IMR-90 (cell line): ENCODE results near the gene FBXL5. TPM values are rescaled to one million over a fixed set of nuclear protein-coding genes. Genes with fewer than 3 reads are reported as not detected.

Experiments
- ATAC-seq: fragments of 200-7000 bp; cut with Tn5 transposase; 2 replicates; pipeline ENCODE4 v1.9.1; 2020; ENCODE audit warnings: low read depth, mild to moderate bottlenecking, moderate library complexity
- BruUV-seq: library from RNA; stranded (reverse); fragments of 400-500 nt; replicated peaks from 2 replicates; lab custom pipeline; 2021; lab: Mats Ljungman, UMichigan
- CTCF ChIA-PET: fragments of 300-600 bp; formaldehyde crosslinking; extraction: SDS; loops from one replicate; lab custom pipeline; 2021; ENCODE audit warnings: antibody characterized with exemption; lab: Yijun Ruan, JAX
- POLR2A ChIA-PET: fragments of 300-600 bp; sonication (Branson Sonifier 250); formaldehyde crosslinking; loops from one replicate; lab custom pipeline; 2022; ENCODE audit warnings: antibody characterized with exemption; ENCODE audit not compliant: unreplicated experiment; lab: Charles Lee
- DNase-seq: peaks from one replicate; pipeline ENCODE4 v3.0.0; 2013
- H2AFZ ChIP-seq: replicated peaks from 2 replicates; pipeline ENCODE3; 2013; ENCODE audit warnings: low read length, mild to moderate bottlenecking; ENCODE audit not compliant: poor library complexity
- H2AK5ac ChIP-seq: 2 replicates; pipeline ENCODE4 v1.6.1; 2013; ENCODE audit warnings: low read depth, low read length, inconsistent platforms
- H2AK9ac ChIP-seq: replicated peaks from 2 replicates; pipeline ENCODE3; 2013; ENCODE audit warnings: mild to moderate bottlenecking, low read depth, low read length, moderate library complexity; ENCODE audit not compliant: poor library complexity
- H2BK120ac ChIP-seq: 2 replicates; pipeline ENCODE4 v1.6.1; 2013; ENCODE audit warnings: low read depth, low read length, inconsistent platforms
- H2BK15ac ChIP-seq: 3 replicates; pipeline ENCODE4 v1.6.1; 2013; ENCODE audit warnings: low read depth, low read length, inconsistent platforms
- H2BK20ac ChIP-seq: 2 replicates; pipeline ENCODE4 v1.6.1; 2013; ENCODE audit warnings: low read depth, mild to moderate bottlenecking, inconsistent platforms, low read length, moderate library complexity
- H2BK5ac ChIP-seq: 2 replicates; pipeline ENCODE4 v1.6.1; 2013; ENCODE audit warnings: mild to moderate bottlenecking, low read depth, low read length, inconsistent platforms; ENCODE audit not compliant: poor library complexity, severe bottlenecking
- H3K14ac ChIP-seq: replicated peaks from 2 replicates; pipeline ENCODE4 v1.6.1; 2013; ENCODE audit warnings: low read depth, low read length, inconsistent platforms
- H3K18ac ChIP-seq: 2 replicates; pipeline ENCODE4 v1.6.1; 2013; ENCODE audit warnings: low read depth, low read length, control low read depth
- H3K23ac ChIP-seq: 2 replicates; pipeline ENCODE4 v1.6.1; 2013; ENCODE audit warnings: low read depth, low read length, inconsistent platforms
- H3K27ac ChIP-seq: 2 replicates; pipeline ENCODE4 v1.5.1; 2013; ENCODE audit warnings: mild to moderate bottlenecking, control low read depth, low read length; ENCODE audit not compliant: insufficient read depth
- H3K27me3 ChIP-seq: 2 replicates; pipeline ENCODE4 v1.6.1; 2013; ENCODE audit warnings: low read length; ENCODE audit not compliant: control insufficient read depth, insufficient read depth
- H3K36me3 ChIP-seq: 2 replicates; pipeline ENCODE4 v1.6.1; 2013; ENCODE audit warnings: low read length, mixed read lengths; ENCODE audit not compliant: control insufficient read depth, insufficient read depth
- H3K4ac ChIP-seq: 2 replicates; pipeline ENCODE4 v1.6.1; 2013; ENCODE audit warnings: low read depth, low read length, inconsistent platforms
- H3K4me1 ChIP-seq: 2 replicates; pipeline ENCODE4 v1.6.1; 2013; ENCODE audit warnings: low read length, mixed read lengths; ENCODE audit not compliant: control insufficient read depth, insufficient read depth
- H3K4me2 ChIP-seq: 2 replicates; pipeline ENCODE4 v1.6.1; 2013; ENCODE audit warnings: low read depth, mild to moderate bottlenecking, control low read depth, low read length, moderate library complexity
- H3K4me3 ChIP-seq: 2 replicates; pipeline ENCODE4 v1.5.1; 2013; ENCODE audit warnings: low read depth, mild to moderate bottlenecking, control low read depth, low read length, moderate library complexity; ENCODE audit not compliant: insufficient read depth
- H3K56ac ChIP-seq: 2 replicates; pipeline ENCODE4 v1.6.1; 2013; ENCODE audit warnings: low read length, inconsistent platforms; ENCODE audit not compliant: insufficient read depth; ENCODE audit errors: extremely low read depth
- H3K79me1 ChIP-seq, 2 experiments: 2 replicates each; pipeline ENCODE4 v1.6.1; 2013; ENCODE audit warnings: low read length in 2 of 2, inconsistent platforms in 1 of 2, low read depth in 1 of 2
- H3K9ac ChIP-seq: 2 replicates; pipeline ENCODE4 v1.6.1; 2013; ENCODE audit warnings: low read depth, low read length, control low read depth
- H3K9me1 ChIP-seq: 2 replicates; pipeline ENCODE4 v1.6.1; 2013; ENCODE audit warnings: low read length, inconsistent platforms; ENCODE audit not compliant: insufficient read depth
- H3K9me3 ChIP-seq: 2 replicates; pipeline ENCODE4 v1.6.1; 2013; ENCODE audit warnings: low read length; ENCODE audit not compliant: control insufficient read depth, insufficient read depth
- H4K20me1 ChIP-seq: 2 replicates; pipeline ENCODE4 v1.6.1; 2013; ENCODE audit warnings: low read length, inconsistent platforms; ENCODE audit not compliant: insufficient read depth
- H4K5ac ChIP-seq: 2 replicates; pipeline ENCODE4 v1.6.1; 2013; ENCODE audit warnings: mild to moderate bottlenecking, low read depth, low read length, control low read depth
- H4K8ac ChIP-seq, 2 experiments: 2 replicates each; pipeline ENCODE4 v1.6.1; 2013; ENCODE audit warnings: low read depth in 2 of 2, low read length in 2 of 2, control low read depth in 1 of 2, inconsistent platforms in 1 of 2
- H4K91ac ChIP-seq: 2 replicates; pipeline ENCODE4 v1.6.1; 2013; ENCODE audit warnings: low read depth, low read length, inconsistent platforms; ENCODE audit not compliant: insufficient read depth
- MAFK ChIP-seq: IDR thresholded peaks from 2 replicates; pipeline ENCODE4 v1.6.1; 2012; ENCODE audit warnings: low read depth, low read length, improper control_type of control experiment
- MXI1 ChIP-seq: IDR thresholded peaks from 2 replicates; pipeline ENCODE4 v1.6.1; 2012; ENCODE audit warnings: low read depth, mild to moderate bottlenecking, low read length, moderate library complexity, borderline replicate concordance
- RAD21 ChIP-seq: IDR thresholded peaks from 2 replicates; pipeline ENCODE4 v1.6.1; 2012; ENCODE audit warnings: low read length, improper control_type of control experiment
- WGBS, 2 experiments: methylation state at CpG; one replicate each; pipeline versions ENCODE4 v1.1.5 to v1.1.7; 2013; ENCODE audit warnings: missing lambda C conversion rate in 2 of 2; ENCODE audit not compliant: insufficient read length in 1 of 2; ENCODE audit errors: extremely low coverage in 2 of 2; 5-methylcytosine and 5-hydroxymethylcytosine counted together
- dilution Hi-C: fragments of 300-500 bp; cut with HindIII; formaldehyde crosslinking; loops from one replicate; pipeline ENCODE4 v1.14.3; 2018; ENCODE audit warnings: low sequenced_read_pairs; ENCODE audit not compliant: unreplicated experiment
- in situ Hi-C: fragments of 300-500 bp; cut with MboI; formaldehyde crosslinking; loops from 3 replicates; pipeline ENCODE4 v1.14.3; 2019; ENCODE audit warnings: low sequenced_read_pairs, inconsistent platforms, mixed read lengths
- intact Hi-C: fragments of 100-400 bp; cut with micrococcal nuclease; formaldehyde crosslinking; loops from 2 replicates; pipeline ENCODE4 v1.10.0; 2022
- polyA plus RNA-seq, 3 experiments: library from polyadenylated mRNA; depleted of rRNA; stranded (reverse); fragments of >200 nt; gene quantifications; 2 replicates each; pipeline ENCODE4 v1.2.3, GENCODE V29; 2012; ENCODE audit warnings: low replicate concordance in 1 of 3
- total RNA-seq: library from RNA; depleted of rRNA; stranded (reverse); fragments of >200 nt; gene quantifications from 2 replicates; pipeline ENCODE4 v1.2.3, GENCODE V29; 2012

The FBXL5 gene
- total and polyA plus RNA-seq, 2 of the 4 experiments (the other 2 are of a cell fraction) = 20.3 to 62.6 TPM

DNA sequence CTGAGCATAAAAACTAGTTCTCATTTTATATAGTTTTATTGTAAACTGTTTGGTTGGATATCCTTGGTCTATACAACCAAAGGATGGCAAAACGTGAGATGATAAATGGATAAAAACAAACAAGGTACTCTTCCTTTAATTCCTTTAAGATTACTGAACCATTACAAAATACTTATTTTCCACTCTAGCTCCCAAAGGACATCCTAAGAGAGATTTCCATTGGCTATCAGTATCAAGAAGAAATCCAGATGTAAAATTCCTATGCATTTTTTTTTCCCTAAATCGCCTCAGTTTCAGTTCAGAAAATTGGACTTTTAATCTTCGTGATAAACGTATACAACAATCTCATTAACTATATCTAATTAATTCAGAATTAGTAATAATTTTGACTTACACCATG lies 2.3 kb downstream of the FBXL5 start:
- H3K36me3 ChIP-seq = no peaks in the 10 kb centered on the region
- TF ChIP-seq MAFK = no peak
- no peak for TF ChIP-seq RAD21
- no peak for TF ChIP-seq MXI1
- peak overlapping the region; percentile 11; the same call in 1 of the 2 replicates for H3K9ac ChIP-seq
- H3K9me1 ChIP-seq = no peaks in the 10 kb centered on the region
- H4K8ac ChIP-seq = no peak overlapping the region
- H2BK120ac ChIP-seq = no peak overlapping the region
- H3K9me3 ChIP-seq = no peaks in the 10 kb centered on the region
- no peak overlapping the region for H2AFZ ChIP-seq
- ATAC-seq = no peak
- no peak overlapping the region for H3K4me3 ChIP-seq
- no peak overlapping the region for H3K56ac ChIP-seq
- no peak overlapping the region for H2AK9ac ChIP-seq
- H4K91ac ChIP-seq = no peak overlapping the region
- no peak overlapping the region for H3K18ac ChIP-seq
- DNase-seq = no peak
- no peak overlapping the region for H2AK5ac ChIP-seq
- intact Hi-C loops (loop anchor here (5.0 kb wide), 2 partner anchors 74 to 416 kb away; no protein-coding TSS in a partner anchor), dilution Hi-C loops (no loop called here), in situ Hi-C loops (no loop called here)
- no peak overlapping the region for H3K23ac ChIP-seq
- no peak overlapping the region; the same call in 1 of the 2 replicates for H3K27ac ChIP-seq
- H3K4me1 ChIP-seq = peaks cover 9% of the 10 kb centered on the region
- H4K5ac ChIP-seq = no peak overlapping the region
- peak overlapping the region; percentile 99 for H2BK5ac ChIP-seq
- BruUV-seq = no TSS peak
- no peaks in the 10 kb centered on the region for H3K27me3 ChIP-seq
- no peak overlapping the region for H2BK20ac ChIP-seq
- no peak overlapping the region for H2BK15ac ChIP-seq
- H3K14ac ChIP-seq = no peak overlapping the region; the same call in 1 of the 2 replicates
- no CpG with 5 or more reads among the region's 4 CpGs for WGBS, 2 experiments
- no peak overlapping the region for H3K4ac ChIP-seq
- peak overlapping the region; percentile 93 for H3K4me2 ChIP-seq
- peaks cover 24% of the 10 kb centered on the region; the same call in 1 of the 2 replicates for H4K20me1 ChIP-seq
- ChIA-PET CTCF (no interaction called here), POLR2A (no interaction called here)
- H3K79me1 ChIP-seq = peaks cover 7 to 32% of the 10 kb centered on the region in 2 experiments
